PC-3 (cell line): Measurements from ENCODE around the gene PAQR4. TPM values are rescaled to one million over a fixed set of nuclear protein-coding genes. Genes with fewer than 3 reads are reported as not detected.

ENCODE experiments used
- ATAC-seq: fragments of 200-7000 bp; cut with Tn5 transposase; 2 replicates; pipeline ENCODE4 v1.9.1; 2020; ENCODE audit warnings: mild to moderate bottlenecking, moderate library complexity
- BruUV-seq: library from RNA; stranded (reverse); fragments of 400-500 nt; replicated peaks from 2 replicates; lab custom pipeline; 2021; lab: Mats Ljungman, UMichigan
- CTCF ChIA-PET: fragments of 300-600 bp; sonication (Branson Sonifier 250); formaldehyde crosslinking; loops from one replicate; lab custom pipeline; 2022; ENCODE audit warnings: antibody characterized with exemption; lab: Charles Lee
- POLR2A ChIA-PET: fragments of 300-600 bp; sonication (Branson Sonifier 250); formaldehyde crosslinking; loops from one replicate; lab custom pipeline; 2022; ENCODE audit warnings: antibody characterized with exemption; ENCODE audit not compliant: unreplicated experiment; lab: Charles Lee
- DNase-seq: peaks from one replicate; pipeline ENCODE4 v3.0.0-alpha.2; 2015
- H2AFZ ChIP-seq: fragments of 300-600 bp; sonication (generic); 2 replicates; pipeline ENCODE4 v1.6.0; 2016; ENCODE audit warnings: antibody characterized with exemption, low read length
- H3F3A ChIP-seq: fragments of 300-600 bp; sonication (generic); one replicate; pipeline ENCODE4 v1.6.0; 2017; ENCODE audit warnings: antibody characterized with exemption, low read length, control low read depth, mild to moderate bottlenecking; ENCODE audit not compliant: unreplicated experiment
- H3K27ac ChIP-seq: fragments of 300-600 bp; sonication (generic); 2 replicates; pipeline ENCODE4 v1.5.1; 2016; ENCODE audit warnings: mild to moderate bottlenecking, low read length
- H3K27me3 ChIP-seq: fragments of 300-600 bp; sonication (generic); 2 replicates; pipeline ENCODE4 v1.6.1; 2016; ENCODE audit warnings: low read length, mixed read lengths
- H3K36me3 ChIP-seq: fragments of 300-600 bp; sonication (generic); 2 replicates; pipeline ENCODE4 v1.6.1; 2016; ENCODE audit warnings: low read depth, mixed run types, low read length, mixed read lengths
- H3K4me1 ChIP-seq: fragments of 300-600 bp; sonication (generic); 2 replicates; pipeline ENCODE4 v1.5.1; 2016; ENCODE audit warnings: low read length; ENCODE audit not compliant: insufficient read depth
- H3K4me2 ChIP-seq: fragments of 300-600 bp; sonication (generic); 2 replicates; pipeline ENCODE4 v1.6.0; 2016; ENCODE audit warnings: low read length
- H3K4me3 ChIP-seq: fragments of 300-600 bp; sonication (generic); 2 replicates; pipeline ENCODE4 v1.5.1; 2016; ENCODE audit warnings: mild to moderate bottlenecking, low read length, mixed read lengths
- H3K79me2 ChIP-seq: fragments of 300-600 bp; sonication (generic); 2 replicates; pipeline ENCODE4 v1.6.1; 2017; ENCODE audit warnings: low read length, mixed read lengths
- H3K9ac ChIP-seq: fragments of 300-600 bp; sonication (generic); 2 replicates; pipeline ENCODE4 v1.6.0; 2016; ENCODE audit warnings: mild to moderate bottlenecking, low read length
- H3K9me2 ChIP-seq: fragments of 300-600 bp; sonication (generic); replicated peaks from 2 replicates; pipeline ENCODE4 v1.6.1; 2016; ENCODE audit warnings: mixed run types, low read length, mixed read lengths
- H3K9me3 ChIP-seq: fragments of 300-600 bp; sonication (generic); 2 replicates; pipeline ENCODE4 v1.6.1; 2016; ENCODE audit warnings: low read length, mixed read lengths
- H4K20me1 ChIP-seq: fragments of 300-600 bp; sonication (generic); 2 replicates; pipeline ENCODE4 v1.6.1; 2016; ENCODE audit warnings: low read length, mixed read lengths
- EZH2 ChIP-seq: fragments of 300-600 bp; sonication (generic); IDR thresholded peaks from one replicate; pipeline ENCODE4 v1.6.1; 2017; ENCODE audit warnings: antibody characterized with exemption, mild to moderate bottlenecking, low read length; ENCODE audit not compliant: unreplicated experiment
- EZH2phosphoT487 ChIP-seq: fragments of 300-600 bp; sonication (generic); IDR thresholded peaks from 2 replicates; pipeline ENCODE4 v1.6.1; 2018; ENCODE audit warnings: mild to moderate bottlenecking, antibody characterized with exemption, low read length, borderline replicate concordance
- intact Hi-C: fragments of 100-400 bp; cut with micrococcal nuclease; formaldehyde crosslinking; loops from 2 replicates; pipeline ENCODE4 v1.9.0; 2023
- total RNA-seq: library from RNA; depleted of rRNA; stranded (reverse); fragments of >200 nt; gene quantifications from 2 replicates; pipeline ENCODE4 v1.2.3, GENCODE V29; 2014
- TF ChIP-seq, protein P1 (sequence below): fragments of 300-600 bp; sonication (generic); conservative IDR thresholded peaks from 2 replicates; pipeline ENCODE4 v1.5.1; 2017; ENCODE audit warnings: antibody characterized with exemption, low read depth, mild to moderate bottlenecking, low read length

PAQR4 gene
- total RNA-seq, 1 experiment from 2014 or later: 37.9 TPM

DNA sequence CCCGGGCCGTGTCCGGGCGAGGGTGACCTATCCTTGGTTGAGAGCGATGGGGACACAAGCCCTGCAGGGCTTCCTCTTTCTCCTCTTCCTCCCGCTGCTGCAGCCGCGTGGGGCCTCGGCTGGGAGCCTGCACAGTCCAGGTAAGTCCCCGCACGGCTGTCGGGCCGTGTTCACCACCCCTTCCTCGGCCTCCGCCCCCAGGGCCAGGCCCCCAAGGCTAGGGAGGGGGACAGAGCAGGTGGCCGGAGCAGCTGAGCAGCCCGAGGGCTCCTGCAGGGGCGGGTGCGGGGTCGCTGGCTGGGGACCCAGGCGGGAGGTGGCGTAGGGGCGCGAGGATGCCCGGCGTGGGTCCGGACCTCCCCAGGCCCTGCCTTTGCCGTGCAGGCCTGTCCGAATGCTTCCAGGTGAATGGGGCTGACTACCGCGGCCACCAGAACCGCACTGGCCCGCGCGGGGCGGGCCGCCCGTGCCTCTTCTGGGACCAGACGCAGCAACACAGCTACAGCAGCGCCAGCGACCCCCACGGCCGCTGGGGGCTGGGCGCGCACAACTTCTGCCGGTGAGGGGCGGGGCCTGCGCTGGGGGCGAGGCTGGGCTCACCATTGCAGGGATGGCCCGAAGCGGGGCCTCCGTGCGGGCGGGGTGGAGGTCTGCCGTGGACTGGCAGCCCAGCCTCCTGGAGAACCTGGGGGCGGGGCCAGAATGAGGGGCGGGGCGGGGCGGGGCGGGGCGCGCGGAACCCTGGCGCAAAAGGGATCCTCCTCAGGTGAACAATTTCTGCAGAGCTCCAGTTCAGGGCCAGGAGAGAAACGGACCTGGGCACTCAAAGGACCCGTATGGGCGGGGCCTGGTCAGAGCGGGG, 4.4 kb upstream of the PAQR4 start:
- Histone ChIP-seq H3K79me2 (no peaks in the 10 kb centered on the region), H3K27ac (no peak overlapping the region), H4K20me1 (no peaks in the 10 kb centered on the region), H3K4me2 (peak overlapping the region; percentile 98), H3K4me1 (0 out of 2 replicates have a peak, but pooled peaks cover 13% of the 10 kb centered on the region), H3K9ac (no peak overlapping the region), H3K9me3 (no peaks in the 10 kb centered on the region), H3K9me2 (no peaks in the 10 kb centered on the region), H3K4me3 (peak overlapping the region; percentile 74), H3F3A (no peaks in the 10 kb centered on the region), H2AFZ (peak overlapping the region; percentile 75), H3K36me3 (no peaks in the 10 kb centered on the region), H3K27me3 (no peaks in the 10 kb centered on the region)
- intact Hi-C loops: loop anchor here (10.0 kb wide), 1 partner anchor 60 kb away; no protein-coding TSS in a partner anchor
- DNase-seq (peak; percentile 71), ATAC-seq (peak; percentile 28)
- no TSS peak for BruUV-seq
- ChIA-PET POLR2A (interaction anchor here (0.9 kb wide), 1 partner anchor 53 kb away, joined by 4 read pairs; the partner anchor contains the start of gene FLYWCH1), CTCF (interaction anchor here (0.6 kb wide), 1 partner anchor 15 kb away, joined by 15 read pairs; no protein-coding TSS in a partner anchor)
- no peak for TF ChIP-seq EZH2phosphoT487
- TF ChIP-seq, protein P1, sequence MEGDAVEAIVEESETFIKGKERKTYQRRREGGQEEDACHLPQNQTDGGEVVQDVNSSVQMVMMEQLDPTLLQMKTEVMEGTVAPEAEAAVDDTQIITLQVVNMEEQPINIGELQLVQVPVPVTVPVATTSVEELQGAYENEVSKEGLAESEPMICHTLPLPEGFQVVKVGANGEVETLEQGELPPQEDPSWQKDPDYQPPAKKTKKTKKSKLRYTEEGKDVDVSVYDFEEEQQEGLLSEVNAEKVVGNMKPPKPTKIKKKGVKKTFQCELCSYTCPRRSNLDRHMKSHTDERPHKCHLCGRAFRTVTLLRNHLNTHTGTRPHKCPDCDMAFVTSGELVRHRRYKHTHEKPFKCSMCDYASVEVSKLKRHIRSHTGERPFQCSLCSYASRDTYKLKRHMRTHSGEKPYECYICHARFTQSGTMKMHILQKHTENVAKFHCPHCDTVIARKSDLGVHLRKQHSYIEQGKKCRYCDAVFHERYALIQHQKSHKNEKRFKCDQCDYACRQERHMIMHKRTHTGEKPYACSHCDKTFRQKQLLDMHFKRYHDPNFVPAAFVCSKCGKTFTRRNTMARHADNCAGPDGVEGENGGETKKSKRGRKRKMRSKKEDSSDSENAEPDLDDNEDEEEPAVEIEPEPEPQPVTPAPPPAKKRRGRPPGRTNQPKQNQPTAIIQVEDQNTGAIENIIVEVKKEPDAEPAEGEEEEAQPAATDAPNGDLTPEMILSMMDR: peak; percentile 5; the same call in 1 of the 2 replicates

DNA sequence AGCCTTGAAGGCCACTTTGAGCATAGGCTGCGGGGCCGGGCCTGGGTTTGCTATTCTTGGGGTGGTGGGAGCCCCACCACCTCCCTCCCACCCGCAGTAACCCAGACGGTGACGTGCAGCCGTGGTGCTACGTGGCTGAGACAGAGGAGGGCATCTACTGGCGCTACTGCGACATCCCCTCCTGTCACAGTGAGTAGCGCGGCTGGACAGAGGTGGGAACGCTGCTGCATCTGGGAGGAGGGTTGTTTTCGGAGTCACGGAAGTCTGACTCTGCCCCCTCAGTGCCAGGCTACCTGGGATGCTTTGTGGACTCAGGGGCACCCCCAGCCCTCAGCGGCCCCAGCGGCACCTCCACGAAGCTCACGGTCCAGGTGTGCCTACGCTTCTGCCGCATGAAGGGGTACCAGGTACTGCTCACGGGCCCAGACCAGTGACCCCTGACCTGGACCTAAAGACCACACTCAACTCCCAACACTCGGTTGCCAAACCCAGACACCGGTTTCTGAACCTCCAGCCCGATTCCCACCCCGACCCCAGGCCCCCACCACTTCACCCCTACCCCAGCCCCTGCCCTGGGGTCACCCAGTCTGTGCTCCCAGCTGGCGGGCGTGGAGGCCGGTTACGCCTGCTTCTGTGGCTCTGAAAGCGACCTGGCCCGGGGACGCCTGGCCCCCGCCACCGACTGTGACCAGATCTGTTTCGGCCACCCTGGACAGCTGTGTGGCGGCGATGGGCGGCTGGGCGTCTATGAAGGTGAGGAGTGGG, 2.9 kb upstream of the PAQR4 start:
- Histone ChIP-seq H3K9ac (no peak overlapping the region), H3K79me2 (peaks cover 10% of the 10 kb centered on the region; the same call in 1 of the 2 replicates), H3K4me1 (peaks cover 22% of the 10 kb centered on the region; the same call in 1 of the 2 replicates), H3K4me3 (no peak overlapping the region), H3K4me2 (no peak overlapping the region), H3K36me3 (no peaks in the 10 kb centered on the region), H3K27ac (no peak overlapping the region), H3F3A (no peaks in the 10 kb centered on the region), H3K9me2 (no peaks in the 10 kb centered on the region), H3K9me3 (no peaks in the 10 kb centered on the region), H2AFZ (no peak overlapping the region), H4K20me1 (peaks cover 11% of the 10 kb centered on the region), H3K27me3 (no peaks in the 10 kb centered on the region)
- intact Hi-C loops: loop anchor here (10.0 kb wide), 1 partner anchor 61 kb away; no protein-coding TSS in a partner anchor
- no TSS peak for BruUV-seq
- ATAC-seq: no peak
- TF ChIP-seq EZH2 (no peak), EZH2phosphoT487 (no peak)
- TF ChIP-seq, protein P1: no peak
- CTCF ChIA-PET: no interaction called here
- DNase-seq: no peak
- POLR2A ChIA-PET: no interaction called here
